ENCODE results near the gene SCAF4. TPM values are rescaled to one million over a fixed set of nuclear protein-coding genes. Genes with fewer than 3 reads are reported as not detected.

Gene SCAF4
- total and polyA plus RNA-seq, 10 of the 15 experiments (the other 5 are each of a cell fraction or from before 2014, with no cell fraction given): 4.3 to 49.3 (median 16.0) TPM

GRCh38 chr21:31756787-31757186 is 24.9 kb upstream of the SCAF4 start:
- in situ Hi-C loops (cut with MboI) (no loop called here), intact Hi-C loops (cut with micrococcal nuclease; ENCODE audit: unreplicated experiment) (no loop called here)
- no peaks in the 10 kb centered on the region for H3K79me2 ChIP-seq (ENCODE audit: control insufficient read depth, insufficient read depth, low read length)
- BruUV-seq (replicated peaks): no TSS peak
- H3K4me2 ChIP-seq (ENCODE audit: control insufficient read depth, insufficient read depth): no peak overlapping the region
- no peak for DNase-seq (ENCODE audit: low read depth, low spot score)
- no peaks in the 10 kb centered on the region for H4K20me1 ChIP-seq (ENCODE audit: control insufficient read depth, insufficient read depth)
- CTCF ChIA-PET: no interaction called here
- no peak overlapping the region for H3K4me3 ChIP-seq
- no peak overlapping the region for H2AFZ ChIP-seq (ENCODE audit: control insufficient read depth, low read depth, low read length)
- TF ChIP-seq NFYA (IDR thresholded peaks at IDR 0.05; ENCODE audit: borderline replicate concordance, low read depth, low read length): no peak
- no peaks in the 10 kb centered on the region for H3K9me3 ChIP-seq (replicated peaks; ENCODE audit: control insufficient read depth, insufficient read depth, low read length)
- no peak overlapping the region for H3K9ac ChIP-seq (ENCODE audit: control insufficient read depth, insufficient read depth, low read length)
- SMC1A ChIA-PET (ENCODE audit: uncharacterized antibody, unreplicated experiment): no interaction called here
- RAD21 ChIA-PET (ENCODE audit: unreplicated experiment): no interaction called here
- POLR2A ChIA-PET: no interaction called here
- ATAC-seq: no peak
- H3K27ac ChIP-seq (ENCODE audit: control insufficient read depth, insufficient read depth): no peak overlapping the region
- 0% methylated on average over 1 of the region's 1 CpG for WGBS (ENCODE audit: insufficient coverage, insufficient replicate concordance, low lambda C conversion rate, missing lambda C conversion rate)
- no peaks in the 10 kb centered on the region for H3K36me3 ChIP-seq (ENCODE audit: control insufficient read depth in 2 of 2, insufficient read depth in 2 of 2, low read length in 1 of 2)
- FAIRE-seq: no peak
- H3K27me3 ChIP-seq (replicated peaks in 1 of 2; ENCODE audit: control insufficient read depth in 2 of 2, insufficient read depth in 2 of 2, low read length in 1 of 2): no peaks in the 10 kb centered on the region
- H3K4me1 ChIP-seq (ENCODE audit: control insufficient read depth, insufficient read depth, low read length): no peaks in the 10 kb centered on the region

- ChIA-PET POLR2A (no interaction called here), SMC1A (ENCODE audit: uncharacterized antibody, unreplicated experiment) (no interaction called here), CTCF (interaction anchor here (1.1 to 1.2 kb wide), 2 partner anchors 31 to 38 kb away, joined by 3 to 5 read pairs; no protein-coding TSS in a partner anchor), RAD21 (ENCODE audit: unreplicated experiment) (no interaction called here)
- Histone ChIP-seq H2AFZ (ENCODE audit: control insufficient read depth, low read depth, low read length) (no peak overlapping the region), H3K36me3 (ENCODE audit: control insufficient read depth in 2 of 2, insufficient read depth in 2 of 2, low read length in 1 of 2) (no peaks in the 10 kb centered on the region), H3K9ac (ENCODE audit: control insufficient read depth, insufficient read depth, low read length) (no peak overlapping the region), H3K27me3 (replicated peaks in 1 of 2; ENCODE audit: control insufficient read depth in 2 of 2, insufficient read depth in 2 of 2, low read length in 1 of 2) (no peaks in the 10 kb centered on the region), H3K4me2 (ENCODE audit: control insufficient read depth, insufficient read depth) (no peak overlapping the region), H3K27ac (ENCODE audit: control insufficient read depth, insufficient read depth) (no peak overlapping the region), H3K79me2 (ENCODE audit: control insufficient read depth, insufficient read depth, low read length) (no peaks in the 10 kb centered on the region), H3K4me1 (ENCODE audit: control insufficient read depth, insufficient read depth, low read length) (no peaks in the 10 kb centered on the region), H4K20me1 (ENCODE audit: control insufficient read depth, insufficient read depth) (no peaks in the 10 kb centered on the region), H3K9me3 (replicated peaks; ENCODE audit: control insufficient read depth, insufficient read depth, low read length) (no peaks in the 10 kb centered on the region), H3K4me3 (no peak overlapping the region)
- intact Hi-C loops (cut with micrococcal nuclease; ENCODE audit: unreplicated experiment) (no loop called here), in situ Hi-C loops (cut with MboI) (no loop called here)
- FAIRE-seq (no peak), DNase-seq (ENCODE audit: low read depth, low spot score) (no peak), ATAC-seq (no peak)
- BruUV-seq (replicated peaks): no TSS peak
- TF ChIP-seq JUND (IDR thresholded peaks at IDR 0.05; ENCODE audit: low read depth, low read length): no peak
- no peak for TF ChIP-seq EGR1 (IDR thresholded peaks at IDR 0.05; ENCODE audit: borderline replicate concordance in 1 of 2, low read depth in 2 of 2, low read length in 2 of 2)
- no peak for TF ChIP-seq BACH1 (IDR thresholded peaks at IDR 0.05; ENCODE audit: borderline replicate concordance)
- TF ChIP-seq PKNOX1 (IDR thresholded peaks at IDR 0.05): no peak
- no peak for TF ChIP-seq MTA2 (IDR thresholded peaks at IDR 0.05; ENCODE audit: low read depth)
- TF ChIP-seq NR2F1 (conservative IDR thresholded peaks at IDR 0.05): no peak
- WGBS (ENCODE audit: insufficient coverage, insufficient replicate concordance, low lambda C conversion rate, missing lambda C conversion rate): 46% methylated on average over 6 of the region's 6 CpGs
These were observed 23.1 kb upstream of the SCAF4 start for GRCh38 chr21:31755027-31755426.
